GM21825 (cell line): Measurements from ENCODE around the gene L2HGDH.
"Not testable (repeated sequence)": the region's sequence is repeated elsewhere in the genome, so short reads cannot be mapped to it uniquely, and the experiment has no call there.

Experiments used
- ATAC-seq: cut with Tn5 transposase; IDR thresholded peaks from one replicate; pipeline ENCODE4 v1.9.1; 2021; ENCODE audit warnings: mild to moderate bottlenecking, moderate library complexity; ENCODE audit not compliant: unreplicated experiment

Gene L2HGDH

DNA sequence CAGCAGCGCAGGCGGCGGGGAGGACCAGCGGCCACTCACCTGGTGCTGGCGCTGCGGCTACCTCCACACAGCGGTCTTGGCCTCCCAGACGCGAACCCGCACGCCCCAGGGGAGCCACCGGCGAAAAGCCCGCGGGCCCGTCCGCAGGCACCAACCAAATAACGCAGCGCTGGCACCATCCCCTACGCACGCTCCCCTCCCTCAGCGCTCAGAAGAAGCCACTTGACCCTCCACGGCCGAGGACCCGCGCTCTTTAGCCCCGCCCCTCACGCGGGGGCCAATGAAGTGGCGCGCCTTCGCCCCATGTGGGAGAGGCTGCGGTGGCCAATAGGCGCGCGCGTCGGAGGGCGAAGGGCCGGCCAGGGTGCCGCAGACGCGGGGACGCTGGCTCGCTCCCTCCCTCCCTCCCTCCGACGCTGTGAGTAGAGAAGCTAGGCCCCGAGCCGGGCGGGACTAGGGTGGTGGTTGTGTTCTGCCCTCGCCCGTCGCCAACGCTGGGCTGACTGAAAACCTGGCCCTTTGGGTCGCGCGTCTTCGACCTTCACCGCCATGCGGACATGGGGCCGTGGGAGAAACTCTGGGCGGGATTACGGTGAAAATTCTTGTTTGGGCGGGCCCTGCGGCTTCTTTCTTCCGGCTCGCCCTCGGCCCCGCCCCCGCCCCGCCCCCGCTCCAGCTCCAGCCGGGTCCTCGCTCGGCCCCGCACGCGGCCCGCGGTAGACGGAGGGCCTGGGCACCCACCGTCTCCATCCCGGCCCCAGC lies at the start of gene L2HGDH, which contains the start of gene DMAC2L:
Gene L2HGDH (minus strand): TSS at position 258 of the 762 bp plus-strand sequence. CDS start 79 bp downstream, at position 179.
Gene DMAC2L (plus strand): TSS at position 353 of the 762 bp plus-strand sequence. CDS start 9,164 bp downstream, outside the sequence.
- peak; percentile 95 for ATAC-seq

DNA sequence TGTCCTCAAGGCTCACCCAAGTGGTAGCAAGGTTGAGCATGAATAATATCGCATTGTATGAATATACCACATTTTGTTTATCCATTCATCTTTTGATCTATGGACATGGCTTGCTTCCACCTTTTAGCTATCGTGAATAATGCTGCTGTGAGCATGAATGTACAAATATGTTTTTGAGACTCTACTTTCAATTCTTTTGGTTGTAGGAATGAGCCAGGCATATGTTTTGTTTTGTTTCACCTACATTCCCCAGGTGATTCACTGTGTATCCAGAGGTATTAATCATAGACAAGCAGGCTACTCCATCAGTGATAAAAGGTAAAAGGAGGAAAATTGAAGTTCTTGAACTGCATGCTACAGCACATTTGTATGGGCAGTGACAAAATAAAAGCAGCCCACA lies 48.8 kb upstream of the L2HGDH start:
- ATAC-seq, result no peak

DNA sequence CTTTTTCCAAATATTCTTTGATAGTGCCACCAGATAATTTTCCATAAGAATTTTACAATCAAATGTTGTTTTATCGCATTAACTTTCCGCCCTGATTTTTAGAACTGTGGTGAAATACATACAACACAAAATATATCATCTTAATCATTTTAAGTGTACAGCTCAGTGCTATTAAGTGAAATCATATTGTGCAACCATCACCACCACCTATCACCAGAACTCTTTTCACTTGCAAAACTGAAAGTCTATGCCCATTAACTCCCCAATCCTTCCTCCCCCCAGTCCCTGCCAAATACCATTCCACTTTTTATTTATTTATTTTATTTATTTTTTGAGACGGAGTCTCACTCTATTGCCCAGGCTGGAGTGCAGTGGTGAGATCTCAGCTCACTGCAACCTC lies 48.1 kb upstream of the L2HGDH start:
- ATAC-seq, result no peak

DNA sequence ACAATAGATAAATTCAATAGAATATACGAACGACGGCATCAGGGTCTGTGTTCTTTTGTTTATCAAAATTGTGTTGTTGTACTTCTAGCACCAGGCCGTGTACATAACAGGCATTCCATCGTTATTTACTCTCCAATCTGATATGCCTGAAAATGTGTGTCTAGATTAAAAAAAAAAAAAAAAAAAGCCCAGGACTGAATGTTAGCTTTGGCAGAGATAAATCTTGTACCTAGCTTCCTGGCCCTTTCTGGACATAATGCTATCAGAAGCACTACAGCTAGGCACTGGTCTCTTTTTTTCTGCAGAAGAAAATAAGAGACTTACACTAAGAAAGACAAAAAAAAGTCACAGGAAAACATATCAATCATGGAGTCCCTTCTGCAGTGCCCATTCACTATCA lies 47.6 kb upstream of the L2HGDH start:
- no peak for ATAC-seq

DNA sequence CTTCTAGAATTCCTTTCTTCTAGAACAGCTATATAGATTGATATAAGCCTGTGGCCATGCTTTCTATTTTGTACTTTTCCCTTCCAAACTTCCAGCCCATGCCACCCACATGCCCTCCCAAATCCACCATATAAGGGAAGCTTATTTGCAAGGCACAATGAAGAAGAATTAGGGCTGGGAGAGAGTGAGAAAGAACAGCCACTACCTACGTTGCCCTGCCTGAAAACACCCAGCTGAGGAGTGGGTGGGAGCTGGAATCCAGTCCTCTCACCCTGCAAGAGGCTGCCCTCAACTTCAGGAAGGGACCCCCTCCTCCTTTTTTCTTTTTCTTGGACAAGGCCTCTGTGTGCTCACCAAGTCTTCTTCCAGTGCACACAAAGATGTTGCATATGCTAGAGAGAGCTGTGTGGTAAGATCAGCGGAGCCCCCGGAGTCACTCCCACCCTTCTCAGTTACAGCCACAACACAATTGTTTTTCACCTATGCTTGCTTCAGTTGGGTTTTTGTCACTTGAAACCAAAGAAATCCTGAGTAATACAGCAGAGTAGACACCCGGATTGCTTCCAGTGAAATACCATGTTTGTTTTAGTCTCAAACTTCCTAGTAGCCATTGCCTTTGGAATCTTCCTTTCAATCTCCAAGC lies 45.8 kb upstream of the L2HGDH start:
- no peak for ATAC-seq

DNA sequence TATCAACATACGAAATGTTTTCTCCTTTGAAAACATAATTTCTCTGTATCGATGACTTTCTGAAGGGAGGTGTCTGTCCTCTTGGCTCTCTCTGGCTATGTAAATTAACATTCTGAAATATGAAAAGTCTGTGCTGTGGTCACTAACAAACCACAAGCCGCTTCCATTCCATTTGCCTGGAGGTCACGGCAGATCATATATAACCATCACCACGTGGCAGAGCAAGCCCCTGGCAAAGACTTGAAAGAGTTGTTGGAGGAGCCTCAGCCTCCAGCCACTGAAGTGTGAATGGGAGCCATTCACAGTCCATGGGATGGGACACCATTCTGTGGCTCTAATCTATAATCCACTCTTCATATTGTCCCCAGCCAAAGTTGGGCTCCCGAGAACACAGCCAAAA lies 45.1 kb upstream of the L2HGDH start:
- no peak for ATAC-seq

DNA sequence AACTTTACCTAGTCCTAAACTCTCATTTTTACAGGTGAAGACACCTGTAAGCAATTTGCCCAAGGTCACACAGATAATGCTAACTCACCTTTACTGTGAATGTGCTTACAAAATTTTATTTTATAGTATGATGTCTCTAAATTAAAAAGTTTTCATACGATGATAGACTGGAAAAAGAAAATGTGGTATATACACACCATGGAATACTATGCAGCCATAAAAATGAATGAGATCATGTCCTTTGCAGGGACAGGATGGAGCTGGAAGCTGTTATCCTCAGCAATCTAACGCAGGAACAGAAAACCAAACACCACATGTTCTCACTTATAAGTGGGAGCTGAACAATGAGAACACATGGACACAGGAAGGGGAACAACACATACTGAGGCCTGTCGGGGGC lies 44.3 kb upstream of the L2HGDH start:
- ATAC-seq, result not testable (repeated sequence)

DNA sequence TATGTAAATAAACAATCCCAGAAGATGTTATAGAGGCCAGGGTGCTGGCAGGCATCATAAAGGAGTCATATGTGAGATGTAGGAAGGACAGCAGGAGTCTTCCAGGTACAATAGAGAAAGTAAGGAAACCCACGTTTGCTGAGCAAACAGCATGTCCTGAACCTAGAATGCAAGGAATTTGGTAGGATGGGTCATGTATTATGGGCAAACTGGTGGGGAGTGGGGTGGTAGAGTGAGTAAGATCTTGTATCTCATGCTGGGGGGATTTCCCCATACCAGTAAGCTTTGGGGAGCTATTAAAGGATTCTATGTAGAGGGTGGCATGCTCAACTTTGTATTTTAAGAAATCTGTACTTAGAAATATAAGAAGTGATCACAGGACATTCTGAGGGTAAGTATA lies 43.7 kb upstream of the L2HGDH start:
- no peak for ATAC-seq

DNA sequence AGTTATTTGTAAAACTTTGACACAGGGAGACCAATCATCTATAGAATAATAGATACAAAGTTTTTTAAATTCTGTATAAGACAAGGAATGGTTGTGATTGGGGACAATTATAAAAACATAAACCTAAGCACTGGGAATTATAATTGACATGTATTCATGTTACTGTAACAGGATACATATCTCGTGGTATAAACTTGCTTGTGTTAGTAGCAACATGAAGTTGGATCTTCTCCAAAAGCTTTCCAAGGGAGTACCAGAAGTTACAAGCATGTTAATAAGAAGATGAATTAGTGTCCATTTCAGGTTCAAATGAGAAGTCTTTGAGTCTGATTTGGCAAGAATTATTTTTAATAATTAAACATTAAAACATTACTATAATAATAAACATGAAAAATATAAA lies 42.5 kb upstream of the L2HGDH start:
- no peak for ATAC-seq

DNA sequence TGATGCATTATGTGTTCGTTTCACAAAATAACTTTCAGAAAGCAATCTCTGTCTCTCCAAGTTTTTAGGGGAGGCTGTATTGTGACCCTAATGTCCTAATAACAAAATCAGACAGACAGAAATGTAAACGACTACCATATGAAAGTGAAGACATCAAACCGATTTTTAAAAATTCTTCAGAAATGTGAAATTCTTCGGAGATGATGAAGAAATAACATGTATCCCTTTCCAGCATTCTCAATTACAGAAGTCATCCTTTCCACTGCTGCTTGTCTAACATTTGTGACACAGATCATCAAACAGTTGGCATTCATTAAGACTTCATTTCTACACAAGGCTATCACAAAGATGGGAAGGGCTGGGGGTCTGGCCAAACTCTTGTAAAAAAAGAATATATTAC lies 41.1 kb upstream of the L2HGDH start:
- ATAC-seq, result no peak

DNA sequence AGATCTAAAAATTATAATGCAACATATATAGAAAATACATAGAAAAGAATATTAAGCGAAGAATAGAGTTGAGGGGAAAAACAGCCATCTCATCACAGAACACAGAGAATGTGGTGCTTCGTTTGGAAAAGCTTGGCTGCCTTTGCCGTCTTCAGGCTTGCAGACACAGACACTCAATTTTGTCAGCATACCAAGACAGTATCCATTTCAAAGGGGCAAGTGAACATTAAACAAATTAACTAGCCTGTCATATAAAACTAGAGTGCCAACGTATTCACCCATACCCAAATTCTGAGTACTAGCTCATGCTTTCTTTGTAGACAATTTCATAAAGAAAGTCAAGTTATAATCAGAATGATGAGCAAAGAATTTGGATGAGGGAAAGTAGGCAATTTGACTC lies 40.6 kb upstream of the L2HGDH start:
- no peak for ATAC-seq

DNA sequence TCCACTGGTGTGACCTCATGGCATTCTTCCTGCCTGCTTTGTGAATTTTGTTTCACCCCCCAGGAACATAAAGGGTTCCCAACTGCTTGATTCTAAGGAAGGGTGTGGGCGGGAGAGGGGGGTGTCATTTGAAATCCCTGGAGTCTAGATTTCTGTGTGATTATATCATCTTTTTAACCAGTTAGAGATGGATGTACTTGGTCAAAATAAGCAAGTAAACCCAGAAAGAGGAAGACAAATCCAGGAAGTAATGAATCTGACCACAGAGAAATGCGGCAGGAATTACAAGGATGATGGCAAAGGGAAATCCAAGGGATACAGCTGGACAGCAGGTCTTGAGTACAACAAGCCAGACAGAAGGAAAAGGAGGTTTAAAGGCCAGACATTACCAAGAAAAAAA lies 38.9 kb upstream of the L2HGDH start:
- no peak for ATAC-seq

DNA sequence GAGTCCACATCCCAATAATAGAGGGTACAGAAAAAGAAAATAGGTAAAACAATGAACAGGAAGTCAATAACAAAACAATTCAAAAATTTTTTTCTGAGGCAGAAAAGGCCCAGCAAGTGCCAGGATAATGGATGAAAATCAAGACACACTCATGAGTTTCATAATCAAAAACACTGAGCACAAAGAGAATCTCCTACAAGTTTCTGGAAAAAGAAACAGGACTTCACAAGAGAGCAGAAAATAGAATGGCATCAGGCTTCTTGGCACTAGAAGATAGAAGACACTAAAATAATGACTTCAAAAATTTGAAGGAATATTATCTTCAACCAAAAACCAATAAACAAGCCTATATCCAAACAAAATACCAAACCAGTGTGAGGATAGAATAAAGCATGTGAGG lies 36.9 kb upstream of the L2HGDH start:
- ATAC-seq, result no peak

DNA sequence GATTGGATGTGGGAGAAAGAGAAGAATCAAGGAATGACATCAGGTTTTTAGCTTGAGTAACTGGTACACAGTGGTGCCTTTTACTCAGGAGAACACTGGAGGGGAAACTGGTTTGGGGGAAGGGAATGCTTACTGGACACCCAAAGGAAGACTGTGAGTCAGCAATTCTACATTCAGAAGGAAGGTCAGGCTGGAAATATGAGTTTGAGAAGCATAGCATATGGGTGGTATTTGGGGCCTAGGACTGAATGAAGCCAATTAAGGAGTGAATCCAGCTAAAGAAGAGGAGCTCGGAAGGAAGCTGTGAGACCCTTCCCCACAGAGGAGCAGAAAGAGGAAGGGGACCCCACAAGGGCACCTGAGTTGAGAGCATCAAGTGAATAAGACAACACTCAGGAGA lies 35.5 kb upstream of the L2HGDH start:
- ATAC-seq, result no peak

DNA sequence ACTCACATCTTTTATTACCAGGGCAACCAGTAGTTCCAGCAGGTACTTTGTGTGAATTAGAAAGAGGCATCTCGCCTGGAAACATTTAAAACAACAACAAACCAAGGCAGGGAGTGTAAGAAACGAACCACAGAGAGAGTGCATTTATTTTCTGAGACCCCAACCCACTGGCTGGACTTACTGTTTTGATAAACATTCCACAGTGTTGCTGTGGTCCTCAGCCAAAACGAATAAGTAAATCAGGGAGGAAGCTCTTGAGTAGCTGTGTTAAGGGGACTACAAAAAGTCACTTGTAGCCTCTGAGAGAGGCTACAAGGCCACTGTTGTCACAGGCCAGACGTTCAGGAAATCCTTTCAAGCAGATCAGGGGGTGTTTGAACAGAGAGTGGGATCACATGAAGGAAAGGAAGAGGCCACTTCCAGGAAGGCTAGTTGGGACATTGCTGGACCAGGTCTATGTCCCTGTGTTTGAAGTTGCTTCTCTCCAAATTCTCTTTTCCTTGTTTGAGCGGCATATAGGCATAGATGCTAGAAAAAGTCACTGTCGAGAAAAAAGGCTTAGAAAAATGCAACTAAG lies 33.9 kb upstream of the L2HGDH start:
- ATAC-seq, result no peak

DNA sequence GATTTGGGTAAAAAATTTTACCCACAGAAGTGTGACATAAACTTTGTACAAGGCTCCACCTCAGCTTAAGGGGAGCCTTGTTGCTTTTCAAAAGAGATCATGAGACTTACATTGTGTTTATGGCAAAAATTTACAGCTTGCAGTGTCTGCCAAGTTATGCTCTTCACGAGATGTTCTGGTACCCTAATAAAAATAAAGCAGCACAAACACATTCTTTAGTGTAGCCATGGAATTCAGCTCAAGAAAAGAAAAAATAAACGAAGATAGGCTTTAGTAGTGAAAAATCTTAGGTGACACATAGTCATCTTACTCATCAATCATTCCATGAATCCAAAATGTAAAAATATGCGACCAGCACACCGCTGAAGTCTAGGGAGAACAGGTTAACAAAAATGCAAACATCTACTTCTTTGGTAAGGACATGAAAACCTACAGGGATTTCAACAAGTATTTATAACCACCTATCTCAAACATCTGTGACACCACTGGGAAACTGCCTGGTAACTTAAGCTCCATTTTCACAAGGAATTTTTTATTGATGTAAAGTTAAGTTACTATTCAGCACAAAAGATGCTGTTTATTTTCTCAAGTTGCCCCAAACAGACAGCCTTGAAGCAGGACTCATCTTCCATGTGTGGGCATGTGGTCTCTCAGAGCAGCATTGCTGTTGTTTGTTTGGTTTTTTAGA lies 33.0 kb upstream of the L2HGDH start:
- no peak for ATAC-seq

DNA sequence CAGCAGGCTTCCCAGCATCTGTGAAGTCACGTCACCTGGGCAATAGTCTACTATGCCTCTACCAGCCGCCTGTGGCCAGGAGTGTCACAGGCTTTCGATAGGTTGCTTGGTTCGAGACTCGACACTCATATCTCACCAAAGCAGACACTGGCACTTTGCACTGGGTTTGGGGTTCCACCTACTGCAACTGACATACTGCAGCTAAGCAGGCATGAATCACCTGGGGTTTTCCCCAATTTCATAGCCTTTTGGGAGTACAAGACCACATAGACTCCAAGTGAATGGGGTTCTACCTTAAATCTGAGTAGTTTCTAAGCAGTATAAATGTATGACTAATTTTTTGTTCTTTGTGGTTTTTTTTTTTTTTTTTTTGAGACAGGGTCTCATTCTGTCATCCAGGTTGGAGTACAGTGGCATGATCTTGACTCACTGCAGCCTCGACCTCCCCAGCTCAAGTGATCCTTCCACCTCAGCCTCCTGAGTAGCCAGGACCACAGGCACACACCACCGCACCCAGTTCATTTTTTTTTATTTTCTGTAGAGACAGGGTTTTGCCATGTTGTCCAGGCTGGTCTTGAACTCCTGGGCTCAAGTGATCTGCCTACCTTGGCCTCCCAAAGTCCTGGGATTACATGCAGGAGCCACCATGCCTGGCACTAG lies 32.2 kb upstream of the L2HGDH start:
- ATAC-seq, result peak; percentile 83

DNA sequence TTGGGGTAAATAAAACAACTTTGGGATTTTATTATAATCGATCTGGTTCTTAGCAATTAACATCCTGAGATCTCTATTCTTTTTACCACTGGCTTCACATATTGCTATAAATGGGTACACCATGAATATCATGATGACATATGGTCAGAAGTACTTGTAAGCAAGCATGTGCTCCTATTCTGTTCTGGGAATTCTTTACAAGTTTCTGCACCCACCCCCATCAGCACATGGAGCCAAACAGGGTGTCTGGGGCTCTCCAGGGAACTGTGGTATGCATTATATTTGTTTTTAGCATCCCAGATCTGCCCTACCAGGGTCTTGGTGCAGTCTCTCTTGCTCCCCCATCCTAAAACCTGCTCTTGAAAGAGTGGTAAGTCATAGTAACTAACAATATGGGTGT lies 31.4 kb upstream of the L2HGDH start:
- no peak for ATAC-seq

DNA sequence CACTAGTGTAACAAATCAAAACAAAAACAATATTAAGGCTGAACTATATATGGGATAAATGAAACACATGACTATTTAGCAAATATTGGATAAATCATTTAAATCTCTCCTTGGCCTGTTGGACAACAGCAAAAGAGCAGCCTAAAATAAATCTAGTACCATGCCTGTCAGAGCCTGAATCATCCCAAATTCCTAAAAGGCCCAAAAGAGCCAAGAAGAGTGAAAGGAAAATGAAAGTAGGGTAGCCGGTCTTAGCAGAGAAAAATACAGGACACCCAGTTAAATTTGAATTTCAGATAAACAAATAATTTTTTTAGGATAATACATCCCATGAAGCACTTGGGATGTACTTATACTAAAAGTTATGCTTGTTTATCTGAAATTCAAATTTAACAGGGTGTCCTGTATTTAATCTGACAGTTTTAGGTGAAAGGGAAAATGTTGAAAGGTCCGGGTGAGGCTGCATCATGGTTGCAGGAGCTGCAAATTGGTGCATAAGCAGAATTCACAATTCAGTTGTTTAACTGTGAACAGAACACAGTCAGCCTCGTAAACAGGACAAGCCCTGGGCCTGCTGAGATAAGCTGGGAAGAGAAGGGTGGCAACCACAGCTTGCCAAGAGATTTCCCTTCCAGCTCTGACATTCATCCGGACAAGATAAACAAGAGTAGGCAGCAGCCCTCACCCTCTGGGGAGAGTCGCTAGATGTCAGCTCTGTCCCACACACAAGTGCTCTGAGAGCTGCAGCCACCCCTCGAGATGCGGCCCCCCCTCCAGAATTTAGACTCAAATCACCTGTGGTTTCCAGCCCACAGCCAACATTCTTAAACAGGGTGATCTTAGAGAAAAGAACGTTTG lies 30.4 kb upstream of the L2HGDH start:
- peak; percentile 54 for ATAC-seq

DNA sequence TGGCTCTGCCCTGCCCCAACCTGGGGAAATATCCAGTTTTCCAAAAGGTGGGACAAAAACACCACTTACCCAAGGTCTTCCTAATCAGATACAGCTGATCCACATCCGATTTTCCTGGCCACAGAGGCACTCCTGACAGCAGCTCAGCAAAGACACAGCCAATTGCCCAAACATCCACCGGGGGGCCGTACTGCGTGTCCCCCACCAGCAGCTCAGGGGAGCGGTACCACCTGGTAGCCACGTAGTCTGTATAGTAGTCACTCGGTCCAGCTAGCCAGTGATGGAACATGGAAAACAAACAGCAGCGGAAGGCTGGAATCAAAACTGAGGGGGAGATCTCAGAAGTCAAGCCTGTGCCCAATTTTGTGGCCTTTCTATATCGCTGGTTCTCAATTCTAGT lies 28.9 kb upstream of the L2HGDH start:
- ATAC-seq, result no peak
